ENCODE measurements around the gene SNORC.

DNA sequence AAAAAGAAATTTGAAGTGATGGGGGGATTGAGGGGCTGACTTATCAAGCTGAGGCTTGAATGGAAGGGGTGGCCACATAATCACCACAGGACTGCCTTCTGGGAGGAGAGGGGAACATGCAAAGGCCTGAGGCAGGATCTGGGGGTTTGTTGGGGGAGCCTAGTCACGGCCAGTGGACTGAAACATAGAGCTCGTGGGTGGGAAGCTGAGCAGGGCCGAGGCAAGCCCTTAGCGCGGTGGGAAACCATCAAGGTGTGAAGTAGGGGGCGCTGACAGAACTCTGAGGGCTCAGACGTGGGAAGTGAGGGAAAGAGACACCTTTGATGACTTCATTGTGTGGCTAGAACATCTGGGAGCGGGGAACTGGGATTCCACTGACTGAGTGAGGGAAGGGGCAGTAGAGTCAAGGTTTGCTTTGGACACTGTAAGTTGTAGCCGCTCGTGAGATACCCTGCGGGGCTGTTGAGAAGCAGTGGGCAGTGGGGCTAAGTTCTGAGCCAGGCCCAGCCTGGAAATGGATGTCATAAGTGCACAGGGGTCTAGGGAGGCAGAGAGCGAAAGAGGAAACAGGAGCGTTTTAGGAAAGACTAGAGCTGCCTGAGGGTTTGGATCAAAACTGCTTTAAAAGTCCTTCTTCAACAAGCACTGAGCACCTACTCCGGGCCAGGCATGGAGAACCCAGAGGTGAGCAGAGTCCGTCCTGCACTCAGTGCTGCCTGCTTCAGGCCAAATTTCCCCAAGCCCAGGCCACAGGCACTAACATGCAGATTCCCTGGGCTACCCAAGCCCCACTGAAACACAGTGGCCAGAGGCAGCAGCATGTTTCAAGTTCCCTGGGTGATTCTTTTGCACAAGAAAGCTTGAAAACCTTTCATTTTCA is 686 bp upstream of the SNORC start:
- TF ChIP-seq, protein P1, sequence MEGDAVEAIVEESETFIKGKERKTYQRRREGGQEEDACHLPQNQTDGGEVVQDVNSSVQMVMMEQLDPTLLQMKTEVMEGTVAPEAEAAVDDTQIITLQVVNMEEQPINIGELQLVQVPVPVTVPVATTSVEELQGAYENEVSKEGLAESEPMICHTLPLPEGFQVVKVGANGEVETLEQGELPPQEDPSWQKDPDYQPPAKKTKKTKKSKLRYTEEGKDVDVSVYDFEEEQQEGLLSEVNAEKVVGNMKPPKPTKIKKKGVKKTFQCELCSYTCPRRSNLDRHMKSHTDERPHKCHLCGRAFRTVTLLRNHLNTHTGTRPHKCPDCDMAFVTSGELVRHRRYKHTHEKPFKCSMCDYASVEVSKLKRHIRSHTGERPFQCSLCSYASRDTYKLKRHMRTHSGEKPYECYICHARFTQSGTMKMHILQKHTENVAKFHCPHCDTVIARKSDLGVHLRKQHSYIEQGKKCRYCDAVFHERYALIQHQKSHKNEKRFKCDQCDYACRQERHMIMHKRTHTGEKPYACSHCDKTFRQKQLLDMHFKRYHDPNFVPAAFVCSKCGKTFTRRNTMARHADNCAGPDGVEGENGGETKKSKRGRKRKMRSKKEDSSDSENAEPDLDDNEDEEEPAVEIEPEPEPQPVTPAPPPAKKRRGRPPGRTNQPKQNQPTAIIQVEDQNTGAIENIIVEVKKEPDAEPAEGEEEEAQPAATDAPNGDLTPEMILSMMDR (IDR thresholded peaks at IDR 0.05; ENCODE audit: insufficient read depth, low read length, poor library complexity, severe bottlenecking): no peak
- no peak for TF ChIP-seq EZH2phosphoT487 (conservative IDR thresholded peaks at IDR 0.05; ENCODE audit: low read length)

All from SU-DHL-6 (cell line).